ENCODE results near the gene USF3. TPM values are rescaled to one million over a fixed set of nuclear protein-coding genes. Genes with fewer than 3 reads are reported as not detected.

USF3 gene
- total and polyA plus RNA-seq, 2 experiments from 2014 or later, result 5.8 to 18.8 TPM

DNA sequence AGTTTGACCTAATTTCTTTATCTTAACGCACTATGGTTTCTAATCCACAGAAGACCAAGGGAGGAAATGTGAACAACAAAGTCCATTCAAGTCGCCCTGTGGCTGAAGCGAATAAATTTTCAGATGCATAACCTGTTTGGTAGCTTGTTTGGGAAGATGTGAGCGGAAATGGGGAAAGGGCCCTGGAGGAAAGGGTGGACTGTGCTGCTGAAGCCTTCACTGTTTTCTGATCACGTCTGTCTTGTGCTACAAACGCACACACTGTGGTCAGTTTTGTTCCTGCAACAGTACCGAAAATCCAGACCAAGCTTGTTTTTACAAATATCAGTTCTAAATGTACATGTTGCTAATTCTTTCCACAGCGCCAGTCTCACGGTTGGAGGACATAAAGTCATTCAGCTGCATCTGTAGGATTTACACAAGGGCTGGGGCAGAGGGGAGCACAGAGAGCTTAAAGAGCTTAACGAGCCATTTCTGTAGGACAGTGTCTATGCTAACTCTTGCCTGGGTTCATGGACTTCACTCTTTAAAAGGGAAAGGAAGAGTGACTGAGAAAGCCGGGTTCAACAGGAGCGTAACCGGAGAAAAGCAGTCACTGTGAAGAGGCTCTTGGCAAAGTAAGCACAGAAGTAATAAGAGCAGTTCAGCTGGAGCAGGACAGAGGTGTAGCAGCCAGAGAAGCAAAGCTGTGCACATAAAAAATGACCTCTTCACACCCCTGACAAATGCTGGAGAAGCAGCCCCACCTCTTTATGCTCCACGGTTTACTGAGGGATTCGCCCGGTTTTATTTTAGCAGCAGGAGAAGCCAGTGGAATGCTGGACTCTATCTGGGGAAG lies 66.6 kb downstream of the USF3 start:
- TF ChIP-seq, protein P1, sequence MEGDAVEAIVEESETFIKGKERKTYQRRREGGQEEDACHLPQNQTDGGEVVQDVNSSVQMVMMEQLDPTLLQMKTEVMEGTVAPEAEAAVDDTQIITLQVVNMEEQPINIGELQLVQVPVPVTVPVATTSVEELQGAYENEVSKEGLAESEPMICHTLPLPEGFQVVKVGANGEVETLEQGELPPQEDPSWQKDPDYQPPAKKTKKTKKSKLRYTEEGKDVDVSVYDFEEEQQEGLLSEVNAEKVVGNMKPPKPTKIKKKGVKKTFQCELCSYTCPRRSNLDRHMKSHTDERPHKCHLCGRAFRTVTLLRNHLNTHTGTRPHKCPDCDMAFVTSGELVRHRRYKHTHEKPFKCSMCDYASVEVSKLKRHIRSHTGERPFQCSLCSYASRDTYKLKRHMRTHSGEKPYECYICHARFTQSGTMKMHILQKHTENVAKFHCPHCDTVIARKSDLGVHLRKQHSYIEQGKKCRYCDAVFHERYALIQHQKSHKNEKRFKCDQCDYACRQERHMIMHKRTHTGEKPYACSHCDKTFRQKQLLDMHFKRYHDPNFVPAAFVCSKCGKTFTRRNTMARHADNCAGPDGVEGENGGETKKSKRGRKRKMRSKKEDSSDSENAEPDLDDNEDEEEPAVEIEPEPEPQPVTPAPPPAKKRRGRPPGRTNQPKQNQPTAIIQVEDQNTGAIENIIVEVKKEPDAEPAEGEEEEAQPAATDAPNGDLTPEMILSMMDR (IDR thresholded peaks at IDR 0.05; ENCODE audit: poor library complexity), result no peak
- TF ChIP-seq EZH2 (IDR thresholded peaks at IDR 0.05; ENCODE audit: borderline replicate concordance) (no peak), EZH2phosphoT487 (IDR thresholded peaks at IDR 0.05; ENCODE audit: low read depth, severe bottlenecking, unreplicated experiment) (no peak)
- H3K36me3 ChIP-seq (replicated peaks; ENCODE audit: insufficient read depth, low read depth), result no peaks in the 10 kb centered on the region
- WGBS (ENCODE audit: low lambda C conversion rate, missing lambda C conversion rate), result 71% methylated on average over 16 of the region's 16 CpGs
- H3K79me2 ChIP-seq, result no peaks in the 10 kb centered on the region
- H4K20me1 ChIP-seq (ENCODE audit: insufficient read depth, poor library complexity, severe bottlenecking), result no peaks in the 10 kb centered on the region
- no peak overlapping the region for H3K4me3 ChIP-seq
- no peaks in the 10 kb centered on the region for H3K9me3 ChIP-seq (ENCODE audit: low read depth)
- H2AFZ ChIP-seq, result no peak overlapping the region
- peak overlapping the region; percentile 40 for H3K4me2 ChIP-seq
- peaks cover 4% of the 10 kb centered on the region for H3K4me1 ChIP-seq (ENCODE audit: insufficient read depth)
- no peak overlapping the region for H3K27ac ChIP-seq
- peak; percentile 8 for DNase-seq (ENCODE audit: low spot score)
- no peaks in the 10 kb centered on the region for H3K9me2 ChIP-seq (replicated peaks; ENCODE audit: insufficient read depth)
- peaks cover 6% of the 10 kb centered on the region for H3K27me3 ChIP-seq

GRCh38 chr3:113628788-113629187 lies 67.7 kb downstream of the USF3 start:
- Histone ChIP-seq H3K9me3 (ENCODE audit: low read depth) (no peaks in the 10 kb centered on the region), H3K36me3 (replicated peaks; ENCODE audit: insufficient read depth, low read depth) (no peaks in the 10 kb centered on the region), H3K4me1 (ENCODE audit: insufficient read depth) (peaks cover 4% of the 10 kb centered on the region), H3K9me2 (replicated peaks; ENCODE audit: insufficient read depth) (no peaks in the 10 kb centered on the region), H3K27ac (no peak overlapping the region), H3K4me3 (no peak overlapping the region), H2AFZ (no peak overlapping the region), H3K4me2 (no peak overlapping the region), H3K79me2 (no peaks in the 10 kb centered on the region), H4K20me1 (ENCODE audit: insufficient read depth, poor library complexity, severe bottlenecking) (no peaks in the 10 kb centered on the region), H3K27me3 (peaks cover 14% of the 10 kb centered on the region)
- DNase-seq (ENCODE audit: low spot score), result no peak
- TF ChIP-seq, protein P1 (IDR thresholded peaks at IDR 0.05; ENCODE audit: poor library complexity), result no peak
- TF ChIP-seq EZH2 (IDR thresholded peaks at IDR 0.05; ENCODE audit: borderline replicate concordance) (no peak), EZH2phosphoT487 (IDR thresholded peaks at IDR 0.05; ENCODE audit: low read depth, severe bottlenecking, unreplicated experiment) (no peak)
- 87% methylated on average over 6 of the region's 6 CpGs for WGBS (ENCODE audit: low lambda C conversion rate, missing lambda C conversion rate)

GRCh38 chr3:113628316-113628715 lies 68.1 kb downstream of the USF3 start:
- no peaks in the 10 kb centered on the region for H3K79me2 ChIP-seq
- no peak overlapping the region for H3K4me2 ChIP-seq
- peaks cover 19% of the 10 kb centered on the region for H3K27me3 ChIP-seq
- WGBS (ENCODE audit: low lambda C conversion rate, missing lambda C conversion rate), result 98% methylated on average over 2 of the region's 2 CpGs
- H3K36me3 ChIP-seq (replicated peaks; ENCODE audit: insufficient read depth, low read depth), result no peaks in the 10 kb centered on the region
- no peak overlapping the region for H3K4me3 ChIP-seq
- no peaks in the 10 kb centered on the region for H3K9me2 ChIP-seq (replicated peaks; ENCODE audit: insufficient read depth)
- no peak overlapping the region for H2AFZ ChIP-seq
- no peaks in the 10 kb centered on the region for H3K9me3 ChIP-seq (ENCODE audit: low read depth)
- DNase-seq (ENCODE audit: low spot score), result no peak
- peaks cover 4% of the 10 kb centered on the region for H3K4me1 ChIP-seq (ENCODE audit: insufficient read depth)
- TF ChIP-seq EZH2phosphoT487 (IDR thresholded peaks at IDR 0.05; ENCODE audit: low read depth, severe bottlenecking, unreplicated experiment) (no peak), EZH2 (IDR thresholded peaks at IDR 0.05; ENCODE audit: borderline replicate concordance) (no peak)
- TF ChIP-seq, protein P1 (IDR thresholded peaks at IDR 0.05; ENCODE audit: poor library complexity), result no peak
- H3K27ac ChIP-seq, result no peak overlapping the region
- no peaks in the 10 kb centered on the region for H4K20me1 ChIP-seq (ENCODE audit: insufficient read depth, poor library complexity, severe bottlenecking)

All from hepatocyte (in vitro differentiated cells).